CD14-positive monocyte (primary cell): ENCODE results near the gene DTYMK. TPM values are rescaled to one million over a fixed set of nuclear protein-coding genes. Genes with fewer than 3 reads are reported as not detected.

Experiments used
- DNase-seq, 3 donors: peaks; one replicate each; pipeline ENCODE4 v3.0.0-alpha.2; 2011 to 2022
- H2AFZ ChIP-seq: 2 replicates; pipeline ENCODE4 v1.6.0; 2012; ENCODE audit warnings: mild to moderate bottlenecking, low read depth, low read length, inconsistent platforms; ENCODE audit not compliant: insufficient read depth, poor library complexity, severe bottlenecking
- H3K27ac ChIP-seq, 2 donors: 1 replicate in 1 of 2; 2 replicates in 1 of 2; pipeline ENCODE4 v1.5.1; 2012 to 2013; ENCODE audit warnings: low read length in 2 of 2, control low read depth in 1 of 2, inconsistent platforms in 1 of 2, low read depth in 1 of 2, mild to moderate bottlenecking in 1 of 2
- H3K27me3 ChIP-seq, 2 donors: one replicate each; pipeline versions ENCODE4 v1.6.0 to v1.6.1; 2011 to 2013; ENCODE audit warnings: low read length in 2 of 2; ENCODE audit not compliant: control insufficient read depth in 2 of 2, insufficient read depth in 2 of 2
- H3K36me3 ChIP-seq, 2 donors: replicated peaks in 1 of 2; 1 replicate in 1 of 2; 2 replicates in 1 of 2; pipeline versions ENCODE4 v1.5.1 to v1.6.1; 2012 to 2013; ENCODE audit warnings: low read length in 2 of 2, control low read depth in 1 of 2, inconsistent platforms in 1 of 2, mild to moderate bottlenecking in 1 of 2; ENCODE audit not compliant: insufficient read depth in 2 of 2, control insufficient read depth in 1 of 2
- H3K4me1 ChIP-seq, 2 donors: 1 replicate in 1 of 2; 2 replicates in 1 of 2; pipeline versions ENCODE4 v1.5.1 to v1.6.1; 2012 to 2013; ENCODE audit warnings: low read length in 2 of 2, control low read depth in 1 of 2, inconsistent platforms in 1 of 2, mild to moderate bottlenecking in 1 of 2, moderate library complexity in 1 of 2; ENCODE audit not compliant: insufficient read depth in 2 of 2, control insufficient read depth in 1 of 2
- H3K4me2 ChIP-seq: replicated peaks from 2 replicates; pipeline ENCODE3; 2012; ENCODE audit warnings: low read length, moderate library complexity, mild to moderate bottlenecking; ENCODE audit not compliant: poor library complexity, severe bottlenecking; ENCODE audit errors: extremely low read depth
- H3K4me3 ChIP-seq, 3 experiments: fragments of 200-600 bp in 1 of 3; sonication (generic) in 1 of 3; replicated peaks in 1 of 3; 1 replicate in 2 of 3; 2 replicates in 1 of 3; pipeline ENCODE4 v1.5.1; 2011 to 2013; ENCODE audit warnings: low read length in 3 of 3, mild to moderate bottlenecking in 3 of 3, control low read depth in 2 of 3, low read depth in 2 of 3, inconsistent platforms in 1 of 3, moderate library complexity in 1 of 3
- H3K79me2 ChIP-seq: 2 replicates; pipeline ENCODE4 v1.6.0; 2012; ENCODE audit warnings: mild to moderate bottlenecking, control low read depth, inconsistent platforms, low read length, moderate library complexity; ENCODE audit not compliant: insufficient read depth
- H3K9ac ChIP-seq: 2 replicates; pipeline ENCODE4 v1.6.0; 2017; ENCODE audit warnings: low read length, mild to moderate bottlenecking; ENCODE audit not compliant: insufficient read depth, poor library complexity, severe bottlenecking
- H3K9me3 ChIP-seq, 2 donors: replicated peaks in 1 of 2; 1 replicate in 1 of 2; 2 replicates in 1 of 2; pipeline versions ENCODE4 v1.5.1 to v1.6.1; 2012 to 2013; ENCODE audit warnings: low read length in 2 of 2, control low read depth in 1 of 2; ENCODE audit not compliant: control insufficient read depth in 1 of 2, insufficient read depth in 1 of 2
- H4K20me1 ChIP-seq: 2 replicates; pipeline ENCODE4 v1.6.0; 2012; ENCODE audit warnings: mild to moderate bottlenecking, low read length, control low read depth, moderate library complexity; ENCODE audit not compliant: insufficient read depth
- H3K27ac Mint-ChIP-seq, 7 donors: one replicate each; pipeline ENCODE4 v1.8.0; 2020; ENCODE audit warnings: mild to moderate bottlenecking in 7 of 7, mixed read lengths in 7 of 7, moderate library complexity in 6 of 7, inconsistent platforms in 2 of 7
- H3K27me3 Mint-ChIP-seq, 3 donors: one replicate each; pipeline ENCODE4 v1.8.0; 2021 to 2022; ENCODE audit warnings: low read depth in 3 of 3, mild to moderate bottlenecking in 3 of 3, mixed read lengths in 3 of 3, moderate library complexity in 3 of 3, inconsistent platforms in 1 of 3
- H3K36me3 Mint-ChIP-seq, 2 donors: one replicate each; pipeline ENCODE4 v1.8.0; 2020; ENCODE audit warnings: mixed read lengths in 2 of 2, inconsistent platforms in 1 of 2, mild to moderate bottlenecking in 1 of 2
- H3K4me1 Mint-ChIP-seq: one replicate; pipeline ENCODE4 v1.8.0; 2020; ENCODE audit warnings: mild to moderate bottlenecking, mixed read lengths
- H3K4me3 Mint-ChIP-seq, 2 donors: one replicate each; pipeline ENCODE4 v1.8.0; 2020; ENCODE audit warnings: mild to moderate bottlenecking in 2 of 2, mixed read lengths in 2 of 2, moderate library complexity in 1 of 2
- H3K9me3 Mint-ChIP-seq, 7 donors: one replicate each; pipeline ENCODE4 v1.8.0; 2020 to 2022; ENCODE audit warnings: mixed read lengths in 7 of 7, mild to moderate bottlenecking in 6 of 7, moderate library complexity in 6 of 7, inconsistent platforms in 2 of 7
- WGBS: methylation state at CpG from one replicate; pipeline ENCODE4 v1.1.5; 2013; ENCODE audit warnings: missing lambda C conversion rate; ENCODE audit not compliant: insufficient coverage; 5-methylcytosine and 5-hydroxymethylcytosine counted together
- intact Hi-C, 2 donors: fragments of 100-400 bp; cut with micrococcal nuclease; formaldehyde crosslinking; loops; one replicate each; pipeline versions ENCODE4 v1.15.0 to v1.15.1; 2023
- polyA plus RNA-seq, 3 donors: library from polyadenylated mRNA; depleted of rRNA in 1 of 3; unstranded in 2 of 3; stranded (reverse) in 1 of 3; fragments of 300-500 nt in 2 of 3; fragments of >200 nt in 1 of 3; fragmentation: Illumina TruSeq in 2 of 3; gene quantifications; 1 replicate in 2 of 3; 2 replicates in 1 of 3; pipeline ENCODE4 v1.2.3, GENCODE V29; 2012 to 2021
- TF ChIP-seq, protein P1 (sequence below): fragments of 200-600 bp; IDR thresholded peaks from one replicate; pipeline ENCODE4 v1.8.0; 2022; ENCODE audit warnings: antibody characterized with exemption, mild to moderate bottlenecking

Gene DTYMK
- polyA plus RNA-seq, 3 donors: 13.0 to 23.5 (median 18.7) TPM

DNA sequence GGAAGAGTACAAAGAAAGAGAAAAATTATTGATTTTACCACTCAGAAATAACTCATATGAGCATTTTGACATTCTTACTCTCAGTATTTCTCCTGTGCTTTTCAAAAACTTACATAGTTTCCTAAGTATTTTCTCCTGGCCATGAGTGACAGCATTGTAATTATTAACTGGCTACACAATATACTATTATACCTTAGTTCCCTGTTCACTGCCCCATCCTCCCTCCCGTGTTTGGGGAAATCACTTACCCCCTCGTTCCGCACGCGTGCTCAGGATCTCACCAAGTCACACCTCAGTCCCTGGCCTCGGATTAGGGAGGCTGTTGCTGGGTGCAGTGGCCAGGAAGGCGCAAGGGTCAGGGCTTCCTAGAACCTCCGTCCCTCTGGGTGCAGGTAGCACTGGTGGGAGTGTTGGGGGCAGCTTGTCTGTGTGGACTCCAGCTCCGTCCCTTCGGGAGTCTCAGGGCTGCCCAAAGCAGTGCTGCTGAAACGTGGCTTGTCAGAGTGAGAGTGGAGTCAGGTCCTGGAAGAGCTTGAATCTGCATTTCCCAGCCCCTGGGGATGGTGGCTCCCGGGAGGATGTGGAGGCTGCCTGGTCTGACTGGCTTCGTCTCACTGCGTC, 25.9 kb downstream of the DTYMK start:
- H3K27me3 Mint-ChIP-seq: peaks cover 0 to 2% (median 0%) of the 10 kb centered on the region in 3 donors

DNA sequence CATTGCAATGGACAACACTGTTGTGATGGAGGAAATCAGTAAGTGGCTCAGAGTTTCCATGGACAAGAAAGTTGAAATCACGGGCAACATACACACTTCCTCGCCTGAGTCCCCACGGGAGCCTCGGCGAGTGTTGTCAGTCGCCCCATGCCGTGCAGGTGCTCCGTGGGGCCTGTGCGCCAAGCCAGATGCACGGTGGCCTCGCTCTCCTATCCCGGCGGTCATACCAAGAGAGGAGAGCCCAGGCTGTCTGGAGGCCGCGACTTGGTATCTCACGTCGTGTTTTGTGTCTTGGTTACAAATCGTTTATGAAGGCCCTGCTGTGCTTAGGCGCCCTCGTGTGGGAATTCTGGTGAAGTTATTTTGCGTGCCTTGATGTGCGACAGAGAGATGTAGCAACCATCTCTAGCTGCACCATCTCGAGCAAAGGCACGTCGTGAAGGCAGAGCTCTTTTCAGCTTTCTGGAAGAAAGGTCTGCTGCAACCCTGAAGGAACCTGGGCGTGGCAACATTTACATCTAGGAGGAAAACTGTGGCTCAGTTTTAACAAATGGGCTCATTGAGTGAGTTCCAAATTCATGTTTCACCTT, 27.4 kb downstream of the DTYMK start:
- WGBS: 80% methylated on average over 26 of the region's 26 CpGs
- Mint-ChIP-seq H3K9me3 (no peaks in the 10 kb centered on the region), H3K4me3 (no peak overlapping the region), H3K36me3 (peaks cover 71 to 84% of the 10 kb centered on the region in 2 donors), H3K4me1 (no peaks in the 10 kb centered on the region), H3K27me3 (peaks cover 0 to 2% (median 0%) of the 10 kb centered on the region in 3 donors), H3K27ac (no peak overlapping the region)
- H3K27ac ChIP-seq: no peak overlapping the region
- no peaks in the 10 kb centered on the region for H3K4me1 ChIP-seq
- TF ChIP-seq, protein P1, sequence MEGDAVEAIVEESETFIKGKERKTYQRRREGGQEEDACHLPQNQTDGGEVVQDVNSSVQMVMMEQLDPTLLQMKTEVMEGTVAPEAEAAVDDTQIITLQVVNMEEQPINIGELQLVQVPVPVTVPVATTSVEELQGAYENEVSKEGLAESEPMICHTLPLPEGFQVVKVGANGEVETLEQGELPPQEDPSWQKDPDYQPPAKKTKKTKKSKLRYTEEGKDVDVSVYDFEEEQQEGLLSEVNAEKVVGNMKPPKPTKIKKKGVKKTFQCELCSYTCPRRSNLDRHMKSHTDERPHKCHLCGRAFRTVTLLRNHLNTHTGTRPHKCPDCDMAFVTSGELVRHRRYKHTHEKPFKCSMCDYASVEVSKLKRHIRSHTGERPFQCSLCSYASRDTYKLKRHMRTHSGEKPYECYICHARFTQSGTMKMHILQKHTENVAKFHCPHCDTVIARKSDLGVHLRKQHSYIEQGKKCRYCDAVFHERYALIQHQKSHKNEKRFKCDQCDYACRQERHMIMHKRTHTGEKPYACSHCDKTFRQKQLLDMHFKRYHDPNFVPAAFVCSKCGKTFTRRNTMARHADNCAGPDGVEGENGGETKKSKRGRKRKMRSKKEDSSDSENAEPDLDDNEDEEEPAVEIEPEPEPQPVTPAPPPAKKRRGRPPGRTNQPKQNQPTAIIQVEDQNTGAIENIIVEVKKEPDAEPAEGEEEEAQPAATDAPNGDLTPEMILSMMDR: peak; percentile 36
- DNase-seq: no peak
- H2AFZ ChIP-seq: no peak overlapping the region
- no peak overlapping the region for H3K4me2 ChIP-seq
- H3K4me3 ChIP-seq: no peak overlapping the region
- intact Hi-C loops: no loop called here
- H3K9ac ChIP-seq: no peak overlapping the region
- H3K36me3 ChIP-seq: peaks cover 60 to 81% of the 10 kb centered on the region in 2 donors
- H3K79me2 ChIP-seq: no peaks in the 10 kb centered on the region
- H3K9me3 ChIP-seq: no peaks in the 10 kb centered on the region
- no peaks in the 10 kb centered on the region for H3K27me3 ChIP-seq
- H4K20me1 ChIP-seq: no peaks in the 10 kb centered on the region

More for the DNA sequence above, 25.9 kb downstream of the DTYMK start:
- peaks cover 45 to 68% of the 10 kb centered on the region in 2 donors for H3K36me3 ChIP-seq
- H3K27ac ChIP-seq: no peak overlapping the region
- no peaks in the 10 kb centered on the region for H3K9me3 Mint-ChIP-seq
- H3K4me1 ChIP-seq: no peaks in the 10 kb centered on the region
- H3K9ac ChIP-seq: no peak overlapping the region
- H3K79me2 ChIP-seq: no peaks in the 10 kb centered on the region
- WGBS: 98% methylated on average over 12 of the region's 14 CpGs
- H3K4me1 Mint-ChIP-seq: no peaks in the 10 kb centered on the region
- no peak for DNase-seq
- TF ChIP-seq, protein P1: no peak
- H2AFZ ChIP-seq: no peak overlapping the region
- intact Hi-C loops: no loop called here
- no peak overlapping the region for H3K4me2 ChIP-seq
- peaks cover 57 to 69% of the 10 kb centered on the region in 2 donors for H3K36me3 Mint-ChIP-seq
- no peaks in the 10 kb centered on the region for H3K27me3 ChIP-seq
- no peaks in the 10 kb centered on the region for H3K9me3 ChIP-seq
- no peak overlapping the region for H3K4me3 ChIP-seq
- H3K27ac Mint-ChIP-seq: no peak overlapping the region
- no peak overlapping the region for H3K4me3 Mint-ChIP-seq
- H4K20me1 ChIP-seq: peaks cover under 1% of the 10 kb centered on the region
